WTC11 (cell line): ENCODE data around the gene ST6GALNAC2. TPM values are rescaled to one million over a fixed set of nuclear protein-coding genes. Genes with fewer than 3 reads are reported as not detected.
A peak's percentile ranks its signal among the peaks of the same experiment; 100 is the strongest.

Source experiments
- ATAC-seq: fragments of 200-7000 bp; cut with Tn5 transposase; 2 replicates; pipeline ENCODE4 v1.10.0; 2021; ENCODE audit warnings: mild to moderate bottlenecking, moderate library complexity
- CTCF ChIA-PET: fragments of 300-600 bp; sonication (Branson Sonifier 250); formaldehyde crosslinking; loops from one replicate; lab custom pipeline; 2021; ENCODE audit warnings: antibody characterized with exemption; lab: Charles Lee
- POLR2A ChIA-PET: fragments of 350-600 bp; sonication (Branson Sonifier 250); formaldehyde crosslinking; loops from one replicate; lab custom pipeline; 2021; ENCODE audit warnings: antibody characterized with exemption; lab: Charles Lee
- DNase-seq: peaks from one replicate; pipeline ENCODE4 v3.0.0; 2021; ENCODE audit warnings: low spot score
- H3K27ac Mint-ChIP-seq: 2 replicates; pipeline ENCODE4 v1.8.0; 2021; ENCODE audit warnings: mixed read lengths
- H3K27me3 Mint-ChIP-seq: 2 replicates; pipeline ENCODE4 v1.8.0; 2021; ENCODE audit warnings: low read depth, mild to moderate bottlenecking, moderate library complexity, mixed read lengths
- H3K36me3 Mint-ChIP-seq: 2 replicates; pipeline ENCODE4 v1.8.0; 2021; ENCODE audit warnings: mixed read lengths
- H3K4me1 Mint-ChIP-seq: 2 replicates; pipeline ENCODE4 v1.8.0; 2022; ENCODE audit warnings: mixed read lengths
- H3K4me3 Mint-ChIP-seq: 2 replicates; pipeline ENCODE4 v1.8.0; 2021; ENCODE audit warnings: mild to moderate bottlenecking, moderate library complexity, mixed read lengths
- H3K9me3 Mint-ChIP-seq: 2 replicates; pipeline ENCODE4 v1.8.0; 2021; ENCODE audit warnings: mixed read lengths
- ATF1 ChIP-seq: sonication (generic); formaldehyde crosslinking; IDR thresholded peaks from 2 replicates; pipeline ENCODE4 v1.8.1; 2023; ENCODE audit warnings: mild to moderate bottlenecking, moderate library complexity, missing genetic modification reagents
- CREB1 ChIP-seq: sonication (generic); formaldehyde crosslinking; IDR thresholded peaks from 2 replicates; pipeline ENCODE4 v1.8.0; 2023; ENCODE audit warnings: mild to moderate bottlenecking, missing genetic modification reagents
- ELF4 ChIP-seq: sonication (generic); formaldehyde crosslinking; IDR thresholded peaks from 2 replicates; pipeline ENCODE4 v1.8.1; 2022; ENCODE audit warnings: low read depth, mild to moderate bottlenecking, moderate library complexity, missing genetic modification reagents
- EMX1 ChIP-seq: fragments of 250-450 bp; sonication (Bioruptor Pico); IDR thresholded peaks from 2 replicates; pipeline ENCODE4 v1.8.0; 2021; ENCODE audit warnings: mild to moderate bottlenecking
- FOXK1 ChIP-seq: sonication (generic); formaldehyde crosslinking; IDR thresholded peaks from 2 replicates; pipeline ENCODE4 v1.8.0; 2022; ENCODE audit warnings: mild to moderate bottlenecking, moderate library complexity, missing genetic modification reagents
- IRF2 ChIP-seq: sonication (generic); formaldehyde crosslinking; IDR thresholded peaks from 2 replicates; pipeline ENCODE4 v1.8.0; 2022; ENCODE audit warnings: low read depth, missing genetic modification reagents, borderline replicate concordance
- KAT7 ChIP-seq: sonication (generic); formaldehyde crosslinking; IDR thresholded peaks from 2 replicates; pipeline ENCODE4 v1.8.1; 2023; ENCODE audit warnings: missing genetic modification reagents, mild to moderate bottlenecking, borderline replicate concordance
- MXD4 ChIP-seq: fragments of 250-450 bp; sonication (Bioruptor Pico); IDR thresholded peaks from 2 replicates; pipeline ENCODE4 v1.8.0; 2021; ENCODE audit warnings: mild to moderate bottlenecking, moderate library complexity, borderline replicate concordance
- NR2C2 ChIP-seq: sonication (generic); formaldehyde crosslinking; IDR thresholded peaks from 2 replicates; pipeline ENCODE4 v1.8.0; 2022; ENCODE audit warnings: mild to moderate bottlenecking, missing genetic modification reagents
- TEAD1 ChIP-seq: sonication (generic); formaldehyde crosslinking; IDR thresholded peaks from 2 replicates; pipeline ENCODE4 v1.8.0; 2022; ENCODE audit warnings: mild to moderate bottlenecking, missing genetic modification reagents
- TP53 ChIP-seq: sonication (generic); formaldehyde crosslinking; IDR thresholded peaks from 2 replicates; pipeline ENCODE4 v1.8.1; 2023; ENCODE audit warnings: mild to moderate bottlenecking, missing genetic modification reagents
- ZBTB21 ChIP-seq: sonication (generic); formaldehyde crosslinking; IDR thresholded peaks from 2 replicates; pipeline ENCODE4 v1.8.1; 2023; ENCODE audit warnings: mild to moderate bottlenecking, missing genetic modification reagents, borderline replicate concordance
- total RNA-seq: library from RNA; stranded (reverse); gene quantifications from 3 replicates; pipeline ENCODE4 v1.2.3, GENCODE V29; 2021
- TF ChIP-seq, protein P1 (sequence below): fragments of 250-450 bp; sonication (Bioruptor Pico); conservative IDR thresholded peaks from 2 replicates; pipeline ENCODE4 v1.9.0; 2021; ENCODE audit warnings: mild to moderate bottlenecking
- TF ChIP-seq, protein P2 (sequence below): sonication (generic); formaldehyde crosslinking; IDR thresholded peaks from 2 replicates; pipeline ENCODE4 v1.8.0; 2023; ENCODE audit warnings: missing genetic modification reagents
- TF ChIP-seq, protein P3 (sequence below): fragments of 200-600 bp; IDR thresholded peaks from 2 replicates; pipeline ENCODE4 v1.8.0; 2022; ENCODE audit warnings: antibody characterized with exemption
- TF ChIP-seq, protein P4 (sequence below): sonication (generic); formaldehyde crosslinking; IDR thresholded peaks from 2 replicates; pipeline ENCODE4 v1.8.1; 2022; ENCODE audit warnings: low read depth, mild to moderate bottlenecking, moderate library complexity, missing genetic modification reagents, borderline replicate concordance
- TF ChIP-seq, protein P5 (sequence below): sonication (generic); formaldehyde crosslinking; IDR thresholded peaks from 2 replicates; pipeline ENCODE4 v1.8.1; 2023; ENCODE audit warnings: mild to moderate bottlenecking, missing genetic modification reagents
- TF ChIP-seq, protein P6 (sequence below): sonication (generic); formaldehyde crosslinking; IDR thresholded peaks from 2 replicates; pipeline ENCODE4 v1.8.0; 2022; ENCODE audit warnings: mild to moderate bottlenecking, missing genetic modification reagents
- TF ChIP-seq, protein P7 (sequence below): sonication (generic); formaldehyde crosslinking; IDR thresholded peaks from 2 replicates; pipeline ENCODE4 v1.8.1; 2023; ENCODE audit warnings: mild to moderate bottlenecking, missing genetic modification reagents
- TF ChIP-seq, protein P8 (sequence below): sonication (generic); formaldehyde crosslinking; IDR thresholded peaks from 2 replicates; pipeline ENCODE4 v1.8.1; 2022; ENCODE audit warnings: mild to moderate bottlenecking, moderate library complexity, missing genetic modification reagents

Gene ST6GALNAC2
- total RNA-seq, 1 experiment from 2014 or later: not detected

DNA sequence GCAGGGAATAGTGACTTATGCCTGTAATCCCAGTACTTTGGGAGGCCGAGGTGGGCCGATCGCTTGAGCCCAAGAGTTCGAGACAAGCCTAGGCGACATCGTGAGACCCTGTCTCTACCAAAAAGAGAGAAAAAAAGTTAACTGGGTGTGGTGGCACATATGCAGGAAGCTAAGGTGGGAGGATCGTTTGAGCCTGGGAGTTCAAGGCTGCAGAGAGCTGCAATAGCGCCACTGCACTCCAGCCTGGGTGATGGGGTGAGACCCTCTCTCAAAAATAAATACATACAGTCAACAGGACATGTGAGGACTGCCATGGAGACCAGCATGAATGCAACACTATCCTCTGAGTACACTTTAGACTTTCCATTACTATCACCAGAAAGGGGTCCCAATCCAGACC is 15.4 kb upstream of the ST6GALNAC2 start:
- DNase-seq: no peak
- no peaks in the 10 kb centered on the region; the same call in 1 of the 2 replicates for H3K27me3 Mint-ChIP-seq
- peaks cover 19% of the 10 kb centered on the region for H3K9me3 Mint-ChIP-seq
- peaks cover 13% of the 10 kb centered on the region for H3K4me1 Mint-ChIP-seq
- CTCF ChIA-PET: interaction anchor here (1.1 to 4.3 kb wide), 10 partner anchors 8 to 142 kb away, joined by 3 to 26 read pairs (median 4); partner anchors contain the start of gene ST6GALNAC2
- no peak for TF ChIP-seq ATF1 (CRISPR knock-in tag)
- TF ChIP-seq IRF2: no peak
- no peak for TF ChIP-seq ZBTB21 (CRISPR knock-in tag)
- TF ChIP-seq, protein P1, sequence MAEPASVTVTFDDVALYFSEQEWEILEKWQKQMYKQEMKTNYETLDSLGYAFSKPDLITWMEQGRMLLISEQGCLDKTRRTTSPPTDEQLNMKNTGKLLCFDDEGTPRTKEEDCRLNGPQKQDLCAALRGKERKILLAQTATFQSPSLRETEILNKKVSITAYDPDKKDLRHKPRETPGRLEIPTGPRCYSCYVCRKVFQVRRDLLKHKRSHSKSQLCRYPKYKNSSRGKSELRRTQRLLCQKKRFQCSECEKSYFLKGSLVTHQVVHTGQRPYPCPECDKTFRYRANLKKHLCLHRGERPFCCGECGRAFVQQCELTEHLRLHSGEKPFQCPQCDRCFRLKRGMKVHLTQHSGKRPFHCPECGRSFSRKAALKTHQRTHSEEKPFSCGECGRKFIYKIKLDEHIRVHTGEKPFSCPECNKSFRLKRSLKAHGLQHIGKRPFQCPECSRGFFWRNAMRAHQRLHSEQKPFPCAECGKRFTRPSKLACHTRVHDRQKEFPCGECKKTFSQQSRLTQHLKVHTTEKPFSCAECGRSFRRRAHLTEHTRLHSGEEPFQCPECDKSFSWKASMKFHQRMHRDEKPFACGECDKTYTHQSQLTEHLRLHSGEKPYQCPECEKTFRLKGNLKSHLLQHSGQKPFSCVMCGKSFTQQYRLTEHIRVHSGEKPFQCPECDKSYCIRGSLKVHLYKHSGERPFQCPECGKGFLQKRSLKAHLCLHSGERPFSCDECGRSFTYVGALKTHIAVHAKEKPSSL (CRISPR knock-in tag): no peak
- TF ChIP-seq, protein P2, sequence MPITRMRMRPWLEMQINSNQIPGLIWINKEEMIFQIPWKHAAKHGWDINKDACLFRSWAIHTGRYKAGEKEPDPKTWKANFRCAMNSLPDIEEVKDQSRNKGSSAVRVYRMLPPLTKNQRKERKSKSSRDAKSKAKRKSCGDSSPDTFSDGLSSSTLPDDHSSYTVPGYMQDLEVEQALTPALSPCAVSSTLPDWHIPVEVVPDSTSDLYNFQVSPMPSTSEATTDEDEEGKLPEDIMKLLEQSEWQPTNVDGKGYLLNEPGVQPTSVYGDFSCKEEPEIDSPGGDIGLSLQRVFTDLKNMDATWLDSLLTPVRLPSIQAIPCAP (CRISPR knock-in tag): no peak
- TF ChIP-seq NR2C2 (CRISPR knock-in tag): no peak
- peaks cover 8% of the 10 kb centered on the region; the same call in 1 of the 2 replicates for H3K36me3 Mint-ChIP-seq
- POLR2A ChIA-PET: interaction anchor here (0.6 kb wide), 1 partner anchor 11 kb away, joined by 8 read pairs; no protein-coding TSS in a partner anchor
- no peak overlapping the region for H3K27ac Mint-ChIP-seq
- no peak overlapping the region for H3K4me3 Mint-ChIP-seq
- ATAC-seq: peak; percentile 59

DNA sequence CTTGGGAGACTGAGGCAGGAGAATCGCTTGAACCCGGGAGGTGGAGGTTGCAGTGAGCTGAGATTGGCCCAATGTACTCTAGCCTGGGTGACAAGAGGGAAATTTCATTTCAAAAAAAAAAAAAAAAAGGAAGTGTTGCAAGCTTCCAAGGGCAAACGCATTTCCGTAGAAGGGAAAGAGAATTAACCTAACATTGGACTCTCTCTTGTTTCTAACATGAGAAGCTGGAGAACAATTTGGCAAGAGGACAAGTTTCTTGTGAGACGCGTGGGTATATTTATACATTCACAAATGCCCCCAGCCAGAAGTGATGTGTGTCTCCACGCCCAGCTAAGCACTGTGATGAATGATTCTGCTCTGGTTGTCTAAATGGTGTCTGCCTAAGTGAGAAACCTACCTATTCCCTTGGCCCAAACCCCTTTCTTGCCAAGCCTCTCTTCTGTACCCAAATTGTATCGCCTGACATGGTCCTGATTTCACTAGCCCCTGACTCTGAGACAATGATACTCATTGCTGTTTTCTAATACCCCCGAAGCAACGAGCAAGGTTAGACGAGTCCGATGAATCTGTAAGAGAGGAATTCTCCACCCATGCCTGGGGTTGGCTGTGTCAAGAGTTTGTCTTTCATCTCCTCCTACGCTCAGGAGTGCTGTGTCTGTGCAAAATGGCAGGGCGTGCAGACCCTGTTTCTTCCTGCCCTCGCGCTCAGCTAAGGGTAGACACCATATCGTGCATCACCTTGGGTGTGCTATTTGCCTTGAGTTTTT is 14.2 kb upstream of the ST6GALNAC2 start:
- Mint-ChIP-seq H3K27me3 (no peaks in the 10 kb centered on the region; the same call in 1 of the 2 replicates), H3K36me3 (peaks cover 8% of the 10 kb centered on the region; the same call in 1 of the 2 replicates), H3K9me3 (peaks cover 19% of the 10 kb centered on the region), H3K4me3 (no peak overlapping the region), H3K27ac (no peak overlapping the region), H3K4me1 (peaks cover 13% of the 10 kb centered on the region)
- ChIA-PET POLR2A (no interaction called here), CTCF (interaction anchor here (0.6 to 4.3 kb wide), 5 partner anchors 24 to 852 kb away, joined by 3 to 26 read pairs (median 5); no protein-coding TSS in a partner anchor)
- ATAC-seq (no peak), DNase-seq (no peak)
- no peak for TF ChIP-seq CREB1 (CRISPR knock-in tag)
- TF ChIP-seq FOXK1 (CRISPR knock-in tag): no peak
- TF ChIP-seq MXD4 (CRISPR knock-in tag): no peak
- TF ChIP-seq, protein P3, sequence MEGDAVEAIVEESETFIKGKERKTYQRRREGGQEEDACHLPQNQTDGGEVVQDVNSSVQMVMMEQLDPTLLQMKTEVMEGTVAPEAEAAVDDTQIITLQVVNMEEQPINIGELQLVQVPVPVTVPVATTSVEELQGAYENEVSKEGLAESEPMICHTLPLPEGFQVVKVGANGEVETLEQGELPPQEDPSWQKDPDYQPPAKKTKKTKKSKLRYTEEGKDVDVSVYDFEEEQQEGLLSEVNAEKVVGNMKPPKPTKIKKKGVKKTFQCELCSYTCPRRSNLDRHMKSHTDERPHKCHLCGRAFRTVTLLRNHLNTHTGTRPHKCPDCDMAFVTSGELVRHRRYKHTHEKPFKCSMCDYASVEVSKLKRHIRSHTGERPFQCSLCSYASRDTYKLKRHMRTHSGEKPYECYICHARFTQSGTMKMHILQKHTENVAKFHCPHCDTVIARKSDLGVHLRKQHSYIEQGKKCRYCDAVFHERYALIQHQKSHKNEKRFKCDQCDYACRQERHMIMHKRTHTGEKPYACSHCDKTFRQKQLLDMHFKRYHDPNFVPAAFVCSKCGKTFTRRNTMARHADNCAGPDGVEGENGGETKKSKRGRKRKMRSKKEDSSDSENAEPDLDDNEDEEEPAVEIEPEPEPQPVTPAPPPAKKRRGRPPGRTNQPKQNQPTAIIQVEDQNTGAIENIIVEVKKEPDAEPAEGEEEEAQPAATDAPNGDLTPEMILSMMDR: no peak
- no peak for TF ChIP-seq KAT7 (CRISPR knock-in tag)
- TF ChIP-seq, protein P4, sequence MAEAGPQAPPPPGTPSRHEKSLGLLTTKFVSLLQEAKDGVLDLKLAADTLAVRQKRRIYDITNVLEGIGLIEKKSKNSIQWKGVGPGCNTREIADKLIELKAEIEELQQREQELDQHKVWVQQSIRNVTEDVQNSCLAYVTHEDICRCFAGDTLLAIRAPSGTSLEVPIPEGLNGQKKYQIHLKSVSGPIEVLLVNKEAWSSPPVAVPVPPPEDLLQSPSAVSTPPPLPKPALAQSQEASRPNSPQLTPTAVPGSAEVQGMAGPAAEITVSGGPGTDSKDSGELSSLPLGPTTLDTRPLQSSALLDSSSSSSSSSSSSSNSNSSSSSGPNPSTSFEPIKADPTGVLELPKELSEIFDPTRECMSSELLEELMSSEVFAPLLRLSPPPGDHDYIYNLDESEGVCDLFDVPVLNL (CRISPR knock-in tag): no peak
- TF ChIP-seq IRF2: no peak
- TF ChIP-seq, protein P5, sequence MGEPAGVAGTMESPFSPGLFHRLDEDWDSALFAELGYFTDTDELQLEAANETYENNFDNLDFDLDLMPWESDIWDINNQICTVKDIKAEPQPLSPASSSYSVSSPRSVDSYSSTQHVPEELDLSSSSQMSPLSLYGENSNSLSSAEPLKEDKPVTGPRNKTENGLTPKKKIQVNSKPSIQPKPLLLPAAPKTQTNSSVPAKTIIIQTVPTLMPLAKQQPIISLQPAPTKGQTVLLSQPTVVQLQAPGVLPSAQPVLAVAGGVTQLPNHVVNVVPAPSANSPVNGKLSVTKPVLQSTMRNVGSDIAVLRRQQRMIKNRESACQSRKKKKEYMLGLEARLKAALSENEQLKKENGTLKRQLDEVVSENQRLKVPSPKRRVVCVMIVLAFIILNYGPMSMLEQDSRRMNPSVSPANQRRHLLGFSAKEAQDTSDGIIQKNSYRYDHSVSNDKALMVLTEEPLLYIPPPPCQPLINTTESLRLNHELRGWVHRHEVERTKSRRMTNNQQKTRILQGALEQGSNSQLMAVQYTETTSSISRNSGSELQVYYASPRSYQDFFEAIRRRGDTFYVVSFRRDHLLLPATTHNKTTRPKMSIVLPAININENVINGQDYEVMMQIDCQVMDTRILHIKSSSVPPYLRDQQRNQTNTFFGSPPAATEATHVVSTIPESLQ (CRISPR knock-in tag): no peak
- TF ChIP-seq ELF4: no peak
- TF ChIP-seq, protein P6, sequence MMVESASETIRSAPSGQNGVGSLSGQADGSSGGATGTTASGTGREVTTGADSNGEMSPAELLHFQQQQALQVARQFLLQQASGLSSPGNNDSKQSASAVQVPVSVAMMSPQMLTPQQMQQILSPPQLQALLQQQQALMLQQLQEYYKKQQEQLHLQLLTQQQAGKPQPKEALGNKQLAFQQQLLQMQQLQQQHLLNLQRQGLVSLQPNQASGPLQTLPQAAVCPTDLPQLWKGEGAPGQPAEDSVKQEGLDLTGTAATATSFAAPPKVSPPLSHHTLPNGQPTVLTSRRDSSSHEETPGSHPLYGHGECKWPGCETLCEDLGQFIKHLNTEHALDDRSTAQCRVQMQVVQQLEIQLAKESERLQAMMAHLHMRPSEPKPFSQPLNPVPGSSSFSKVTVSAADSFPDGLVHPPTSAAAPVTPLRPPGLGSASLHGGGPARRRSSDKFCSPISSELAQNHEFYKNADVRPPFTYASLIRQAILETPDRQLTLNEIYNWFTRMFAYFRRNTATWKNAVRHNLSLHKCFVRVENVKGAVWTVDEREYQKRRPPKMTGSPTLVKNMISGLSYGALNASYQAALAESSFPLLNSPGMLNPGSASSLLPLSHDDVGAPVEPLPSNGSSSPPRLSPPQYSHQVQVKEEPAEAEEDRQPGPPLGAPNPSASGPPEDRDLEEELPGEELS (CRISPR knock-in tag): no peak
- TF ChIP-seq, protein P7, sequence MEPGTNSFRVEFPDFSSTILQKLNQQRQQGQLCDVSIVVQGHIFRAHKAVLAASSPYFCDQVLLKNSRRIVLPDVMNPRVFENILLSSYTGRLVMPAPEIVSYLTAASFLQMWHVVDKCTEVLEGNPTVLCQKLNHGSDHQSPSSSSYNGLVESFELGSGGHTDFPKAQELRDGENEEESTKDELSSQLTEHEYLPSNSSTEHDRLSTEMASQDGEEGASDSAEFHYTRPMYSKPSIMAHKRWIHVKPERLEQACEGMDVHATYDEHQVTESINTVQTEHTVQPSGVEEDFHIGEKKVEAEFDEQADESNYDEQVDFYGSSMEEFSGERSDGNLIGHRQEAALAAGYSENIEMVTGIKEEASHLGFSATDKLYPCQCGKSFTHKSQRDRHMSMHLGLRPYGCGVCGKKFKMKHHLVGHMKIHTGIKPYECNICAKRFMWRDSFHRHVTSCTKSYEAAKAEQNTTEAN (CRISPR knock-in tag): no peak
- TF ChIP-seq, protein P8, sequence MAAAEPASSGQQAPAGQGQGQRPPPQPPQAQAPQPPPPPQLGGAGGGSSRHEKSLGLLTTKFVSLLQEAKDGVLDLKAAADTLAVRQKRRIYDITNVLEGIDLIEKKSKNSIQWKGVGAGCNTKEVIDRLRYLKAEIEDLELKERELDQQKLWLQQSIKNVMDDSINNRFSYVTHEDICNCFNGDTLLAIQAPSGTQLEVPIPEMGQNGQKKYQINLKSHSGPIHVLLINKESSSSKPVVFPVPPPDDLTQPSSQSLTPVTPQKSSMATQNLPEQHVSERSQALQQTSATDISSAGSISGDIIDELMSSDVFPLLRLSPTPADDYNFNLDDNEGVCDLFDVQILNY (CRISPR knock-in tag): no peak
- TF ChIP-seq TP53 (CRISPR knock-in tag): no peak
- TF ChIP-seq TEAD1 (CRISPR knock-in tag): no peak
- TF ChIP-seq EMX1: no peak
